ENCODE data around the gene CA9.

DNA sequence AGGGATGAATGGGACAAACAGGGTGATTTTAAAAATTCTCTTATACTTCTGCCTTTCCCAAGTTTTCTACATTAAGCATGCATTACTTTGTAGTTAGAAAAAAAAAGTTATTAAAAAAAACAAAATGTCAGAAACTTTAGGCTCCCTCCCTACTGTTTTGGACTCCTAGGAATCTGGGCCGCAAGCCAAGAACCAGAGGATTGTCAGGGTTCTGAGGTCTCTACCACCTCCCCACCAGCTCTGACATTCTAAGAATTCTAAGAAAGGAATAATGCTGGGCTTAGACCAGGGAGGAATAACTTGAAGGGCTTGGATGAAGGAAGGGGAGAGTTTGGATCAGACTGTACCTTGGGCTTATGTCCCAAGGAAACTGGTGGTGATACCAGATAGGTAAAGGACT is 7.7 kb upstream of the CA9 start:
- TF ChIP-seq, protein P1, sequence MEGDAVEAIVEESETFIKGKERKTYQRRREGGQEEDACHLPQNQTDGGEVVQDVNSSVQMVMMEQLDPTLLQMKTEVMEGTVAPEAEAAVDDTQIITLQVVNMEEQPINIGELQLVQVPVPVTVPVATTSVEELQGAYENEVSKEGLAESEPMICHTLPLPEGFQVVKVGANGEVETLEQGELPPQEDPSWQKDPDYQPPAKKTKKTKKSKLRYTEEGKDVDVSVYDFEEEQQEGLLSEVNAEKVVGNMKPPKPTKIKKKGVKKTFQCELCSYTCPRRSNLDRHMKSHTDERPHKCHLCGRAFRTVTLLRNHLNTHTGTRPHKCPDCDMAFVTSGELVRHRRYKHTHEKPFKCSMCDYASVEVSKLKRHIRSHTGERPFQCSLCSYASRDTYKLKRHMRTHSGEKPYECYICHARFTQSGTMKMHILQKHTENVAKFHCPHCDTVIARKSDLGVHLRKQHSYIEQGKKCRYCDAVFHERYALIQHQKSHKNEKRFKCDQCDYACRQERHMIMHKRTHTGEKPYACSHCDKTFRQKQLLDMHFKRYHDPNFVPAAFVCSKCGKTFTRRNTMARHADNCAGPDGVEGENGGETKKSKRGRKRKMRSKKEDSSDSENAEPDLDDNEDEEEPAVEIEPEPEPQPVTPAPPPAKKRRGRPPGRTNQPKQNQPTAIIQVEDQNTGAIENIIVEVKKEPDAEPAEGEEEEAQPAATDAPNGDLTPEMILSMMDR (conservative IDR thresholded peaks at IDR 0.05): no peak
- TF ChIP-seq EZH2 (IDR thresholded peaks at IDR 0.05; ENCODE audit: low read depth): no peak
